Tibial nerve (tissue), 4 donors: Measurements from ENCODE around the gene CDCA5. TPM values are rescaled to one million over a fixed set of nuclear protein-coding genes. Genes with fewer than 3 reads are reported as not detected.

Source experiments
- DNase-seq, 2 donors: peaks; one replicate each; pipeline ENCODE4 v3.0.0-alpha.2; 2019; ENCODE audit warnings: low spot score in 2 of 2
- H3K27ac ChIP-seq, 4 donors: fragments of 200-600 bp; sonication (generic) in 3 of 4; one replicate each; pipeline ENCODE4 v1.5.1; 2017 to 2019; ENCODE audit warnings: mild to moderate bottlenecking in 1 of 4
- H3K27me3 ChIP-seq, 2 donors: fragments of 200-600 bp; sonication (generic) in 1 of 2; one replicate each; pipeline versions ENCODE4 v1.5.1 to v1.6.0; 2017 to 2019
- H3K36me3 ChIP-seq, 3 donors: fragments of 200-600 bp; sonication (generic); one replicate each; pipeline ENCODE4 v1.5.1; 2018 to 2019
- H3K4me1 ChIP-seq, 4 donors: fragments of 200-600 bp; sonication (generic) in 3 of 4; one replicate each; pipeline ENCODE4 v1.5.1; 2017 to 2019
- H3K4me3 ChIP-seq, 4 donors: fragments of 200-600 bp; sonication (generic) in 3 of 4; one replicate each; pipeline ENCODE4 v1.5.1; 2017 to 2019; ENCODE audit warnings: mild to moderate bottlenecking in 1 of 4, moderate library complexity in 1 of 4
- H3K9me3 ChIP-seq, 4 donors: fragments of 200-600 bp; sonication (generic) in 3 of 4; one replicate each; pipeline ENCODE4 v1.5.1; 2017 to 2019
- EP300 ChIP-seq, 2 donors: sonication (generic); formaldehyde crosslinking; IDR thresholded peaks; one replicate each; pipeline ENCODE4 v1.6.1; 2017; ENCODE audit warnings: antibody characterized with exemption in 2 of 2, mild to moderate bottlenecking in 1 of 2
- POLR2A ChIP-seq, 2 donors: fragments of 450-650 bp; IDR thresholded peaks; one replicate each; pipeline ENCODE4 v1.6.1; 2017; ENCODE audit warnings: antibody characterized with exemption in 2 of 2, mild to moderate bottlenecking in 2 of 2, moderate library complexity in 2 of 2
- WGBS, 2 donors: methylation state at CpG; one replicate each; pipeline ENCODE4 v1.1.5; 2018; 5-methylcytosine and 5-hydroxymethylcytosine counted together
- total RNA-seq, 4 donors: library from RNA; depleted of rRNA; stranded (reverse); fragments of >200 nt; gene quantifications; one replicate each; pipeline ENCODE4 v1.1.0, GENCODE V29; 2016
- TF ChIP-seq, protein P1 (sequence below), 5 experiments: fragments of 200-600 bp in 3 of 5; fragments of 450-650 bp in 2 of 5; sonication (generic) in 3 of 5; IDR thresholded peaks; one replicate each; pipeline ENCODE4 v1.5.1; 2016 to 2019; ENCODE audit warnings: antibody characterized with exemption in 5 of 5, mild to moderate bottlenecking in 3 of 5, moderate library complexity in 2 of 5

Gene CDCA5
- total RNA-seq, 4 donors from 2014 or later = 0.90 to 1.3 TPM; not detected in 2

GRCh38 chr11:65127473-65128181, 43.8 kb upstream of the CDCA5 start:
- no peak for DNase-seq
- Histone ChIP-seq H3K4me3 (no peak overlapping the region), H3K27ac (no peak overlapping the region), H3K4me1 (peaks cover 0 to 30% (median 2%) of the 10 kb centered on the region in 4 donors), H3K9me3 (no peaks in the 10 kb centered on the region), H3K36me3 (peaks cover 0 to 85% (median 53%) of the 10 kb centered on the region in 3 donors), H3K27me3 (no peaks in the 10 kb centered on the region)
- WGBS, 2 donors = 71 to 78% methylated on average over 12 of the region's 12 CpGs
- TF ChIP-seq POLR2A (IDR thresholded peaks at IDR 0.05) (no peak), EP300 (IDR thresholded peaks at IDR 0.05) (no peak)

- TF ChIP-seq POLR2A (IDR thresholded peaks at IDR 0.05) (no peak), EP300 (IDR thresholded peaks at IDR 0.05) (no peak)
- TF ChIP-seq, protein P1, sequence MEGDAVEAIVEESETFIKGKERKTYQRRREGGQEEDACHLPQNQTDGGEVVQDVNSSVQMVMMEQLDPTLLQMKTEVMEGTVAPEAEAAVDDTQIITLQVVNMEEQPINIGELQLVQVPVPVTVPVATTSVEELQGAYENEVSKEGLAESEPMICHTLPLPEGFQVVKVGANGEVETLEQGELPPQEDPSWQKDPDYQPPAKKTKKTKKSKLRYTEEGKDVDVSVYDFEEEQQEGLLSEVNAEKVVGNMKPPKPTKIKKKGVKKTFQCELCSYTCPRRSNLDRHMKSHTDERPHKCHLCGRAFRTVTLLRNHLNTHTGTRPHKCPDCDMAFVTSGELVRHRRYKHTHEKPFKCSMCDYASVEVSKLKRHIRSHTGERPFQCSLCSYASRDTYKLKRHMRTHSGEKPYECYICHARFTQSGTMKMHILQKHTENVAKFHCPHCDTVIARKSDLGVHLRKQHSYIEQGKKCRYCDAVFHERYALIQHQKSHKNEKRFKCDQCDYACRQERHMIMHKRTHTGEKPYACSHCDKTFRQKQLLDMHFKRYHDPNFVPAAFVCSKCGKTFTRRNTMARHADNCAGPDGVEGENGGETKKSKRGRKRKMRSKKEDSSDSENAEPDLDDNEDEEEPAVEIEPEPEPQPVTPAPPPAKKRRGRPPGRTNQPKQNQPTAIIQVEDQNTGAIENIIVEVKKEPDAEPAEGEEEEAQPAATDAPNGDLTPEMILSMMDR (IDR thresholded peaks at IDR 0.05) = no peak
- no peak overlapping the region for H3K4me3 ChIP-seq
- DNase-seq = no peak
- WGBS, 2 donors = 67 to 76% methylated on average over 4 to 6 of the region's 6 CpGs
- H3K9me3 ChIP-seq = no peaks in the 10 kb centered on the region
- H3K27me3 ChIP-seq = no peaks in the 10 kb centered on the region
- no peak overlapping the region for H3K27ac ChIP-seq
- H3K36me3 ChIP-seq = peaks cover 0 to 76% (median 51%) of the 10 kb centered on the region in 3 donors
- peaks cover 0 to 24% (median 0%) of the 10 kb centered on the region in 4 donors for H3K4me1 ChIP-seq
Measured at GRCh38 chr11:65126624-65127274, 42.9 kb upstream of the CDCA5 start.

DNA sequence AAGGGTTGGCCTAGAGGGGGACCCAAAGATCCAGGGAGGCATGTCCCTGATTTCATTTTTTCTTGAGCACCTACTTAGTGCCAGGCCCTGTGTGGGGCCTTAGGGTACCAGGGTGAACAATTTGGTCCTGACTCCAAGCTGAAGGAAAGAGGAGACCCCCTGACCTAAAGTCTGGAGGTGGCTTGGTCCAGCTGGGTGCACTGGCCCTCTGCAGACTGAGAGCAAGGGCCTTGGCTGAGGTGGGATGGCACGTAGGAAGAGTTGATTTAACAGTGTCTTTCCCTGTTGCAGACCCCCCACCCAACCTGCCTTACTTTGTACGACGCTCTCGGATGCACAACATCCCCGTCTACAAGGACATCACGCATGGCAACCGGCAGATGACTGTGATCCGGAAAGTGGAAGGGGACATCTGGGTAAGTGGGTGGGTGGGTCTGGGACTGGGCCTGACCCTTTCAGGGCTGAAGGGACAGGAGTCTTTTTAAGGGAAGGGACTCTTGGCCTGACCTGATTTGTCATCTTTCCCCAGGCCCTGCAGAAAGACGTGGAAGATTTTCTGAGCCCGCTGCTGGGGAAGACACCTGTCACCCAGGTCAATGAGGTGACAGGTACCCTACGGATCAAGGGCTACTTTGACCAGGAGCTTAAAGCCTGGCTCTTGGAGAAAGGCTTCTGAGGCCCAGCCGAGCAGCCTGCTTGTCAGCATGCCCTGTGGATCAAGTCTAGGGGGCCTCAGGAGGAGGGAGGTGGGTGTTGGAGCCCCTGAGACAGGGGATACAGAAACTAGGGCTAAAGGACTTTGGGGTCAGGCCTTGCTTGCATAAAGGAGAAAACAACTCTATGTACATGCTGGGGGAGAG, 41.6 kb upstream of the CDCA5 start:
- Histone ChIP-seq H3K27ac (no peak overlapping the region), H3K9me3 (no peaks in the 10 kb centered on the region), H3K36me3 (peaks cover 0 to 69% (median 48%) of the 10 kb centered on the region in 3 donors), H3K4me3 (no peak overlapping the region), H3K27me3 (no peaks in the 10 kb centered on the region), H3K4me1 (peaks cover 0 to 27% (median 9%) of the 10 kb centered on the region in 4 donors)
- DNase-seq = no peak
- 87 to 89% methylated on average over 12 of the region's 12 CpGs for WGBS, 2 donors
- TF ChIP-seq, protein P1 (IDR thresholded peaks at IDR 0.05) = no peak
- no peak for TF ChIP-seq EP300 (IDR thresholded peaks at IDR 0.05)
- no peak for TF ChIP-seq POLR2A (IDR thresholded peaks at IDR 0.05)

- 84 to 88% methylated on average over 5 of the region's 5 CpGs for WGBS, 2 donors
- no peaks in the 10 kb centered on the region for H3K9me3 ChIP-seq
- TF ChIP-seq, protein P1 (IDR thresholded peaks at IDR 0.05) = no peak
- TF ChIP-seq EP300 (IDR thresholded peaks at IDR 0.05) = no peak
- no peak for TF ChIP-seq POLR2A (IDR thresholded peaks at IDR 0.05)
- H3K36me3 ChIP-seq = peaks cover 0 to 69% (median 47%) of the 10 kb centered on the region in 3 donors
- no peak overlapping the region for H3K27ac ChIP-seq
- no peak overlapping the region for H3K4me3 ChIP-seq
- peaks cover 0 to 35% (median 10%) of the 10 kb centered on the region in 4 donors for H3K4me1 ChIP-seq
- H3K27me3 ChIP-seq = no peaks in the 10 kb centered on the region
- no peak for DNase-seq
Measured at GRCh38 chr11:65124480-65125196, 40.8 kb upstream of the CDCA5 start.
